Activated T-helper 2 cell treated with anti-CD3 and anti-CD28 coated beads, Interferon-gamma antibody, Interleukin-2, Interleukin-4, amounts not matched to agents 10 μg/mL and 5 μg/mL and 100 μg/mL, durations not matched to agents 14 hours and 24 hours and 36 hours (primary cell): Measurements from ENCODE around the gene RWDD4. TPM values are rescaled to one million over a fixed set of nuclear protein-coding genes. Genes with fewer than 3 reads are reported as not detected.

ENCODE experiments used
- DNase-seq: peaks from one replicate; pipeline ENCODE4 v3.0.0; 2021; ENCODE audit warnings: low spot score
- H3K27ac Mint-ChIP-seq: one replicate; pipeline ENCODE4 v1.8.0; 2021; ENCODE audit warnings: mixed read lengths
- H3K27me3 Mint-ChIP-seq: one replicate; pipeline ENCODE4 v1.8.0; 2021; ENCODE audit warnings: low read depth, mixed read lengths
- H3K36me3 Mint-ChIP-seq: one replicate; pipeline ENCODE4 v1.8.0; 2021; ENCODE audit warnings: low read depth, mixed read lengths
- H3K4me1 Mint-ChIP-seq: one replicate; pipeline ENCODE4 v1.8.0; 2021; ENCODE audit warnings: low read depth, mixed read lengths
- H3K4me3 Mint-ChIP-seq: one replicate; pipeline ENCODE4 v1.8.0; 2021; ENCODE audit warnings: low read depth, mild to moderate bottlenecking, moderate library complexity, mixed read lengths
- H3K9me3 Mint-ChIP-seq: one replicate; pipeline ENCODE4 v1.8.0; 2021; ENCODE audit warnings: mixed read lengths
- intact Hi-C: fragments of 100-400 bp; cut with micrococcal nuclease; formaldehyde crosslinking; loops from one replicate; pipeline ENCODE4 v1.15.1; 2023
- total RNA-seq: library from RNA; stranded (reverse); gene quantifications from 2 replicates; pipeline ENCODE4 v1.2.3, GENCODE V29; 2022

RWDD4 gene
- 26.3 and 27.6 TPM in 2 replicates for total RNA-seq

DNA sequence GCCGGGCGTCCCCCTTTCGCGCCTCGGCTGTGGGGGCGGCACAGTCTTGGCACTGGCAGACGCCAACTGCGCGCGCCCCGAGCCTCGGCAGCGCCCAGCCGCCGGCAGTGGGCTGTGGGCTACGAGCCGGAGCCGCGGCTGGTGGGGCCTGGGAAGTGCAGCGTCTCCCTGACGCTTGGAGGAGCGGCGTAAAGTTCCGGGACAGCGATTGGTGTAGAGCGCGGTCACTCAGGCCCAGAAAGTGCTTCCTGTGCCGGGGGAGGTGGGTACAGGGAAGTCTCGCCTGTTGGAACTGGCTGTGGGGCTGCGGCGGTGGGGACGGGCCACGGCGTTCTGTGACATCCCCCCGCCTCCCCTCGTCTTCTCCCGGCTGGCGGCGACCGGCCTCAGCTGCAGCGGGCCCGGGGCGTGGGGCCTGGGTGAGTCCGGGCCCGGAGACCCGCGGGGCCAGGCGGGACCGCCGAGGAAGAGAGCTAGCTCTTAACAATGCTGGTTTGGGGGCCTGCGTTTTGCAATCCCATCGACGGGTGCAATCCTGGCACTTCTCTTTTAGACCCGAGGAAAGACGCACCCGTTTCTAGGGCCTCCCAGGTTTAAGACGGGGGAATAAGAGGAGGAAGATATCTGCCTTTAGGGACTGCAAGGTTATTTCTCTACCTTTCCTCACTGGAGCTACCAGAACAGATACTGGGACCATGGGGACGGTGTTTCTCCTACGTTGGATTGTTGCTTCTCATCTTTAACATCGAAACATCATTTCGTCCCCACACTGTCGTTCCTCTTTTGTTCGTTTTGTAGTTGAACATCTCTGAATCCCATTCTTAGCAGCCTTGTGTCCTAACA lies at the start of gene RWDD4, which contains the start of gene TRAPPC11:
RWDD4 (minus strand) TSS at position 157 of the 843 bp plus-strand sequence. CDS start 233 bp downstream, outside the sequence.
TRAPPC11 (plus strand) TSS at position 265 of the 843 bp plus-strand sequence. CDS start 4,575 bp downstream, outside the sequence.
- peak within 1 kb of the TSS; percentile 93 for H3K4me3 Mint-ChIP-seq
- DNase-seq, result peak; percentile 95
- H3K4me1 Mint-ChIP-seq, result peaks cover 22% of the 10 kb centered on the region
- H3K9me3 Mint-ChIP-seq, result no peaks in the 10 kb centered on the region
- H3K36me3 Mint-ChIP-seq, result peaks cover 26% of the 10 kb centered on the region
- H3K27me3 Mint-ChIP-seq, result no peaks in the 10 kb centered on the region
- intact Hi-C loops, result loop anchor here (1.0 to 5.0 kb wide), 4 partner anchors 63 to 742 kb away; partner anchors contain the start of genes CDKN2AIP and DCTD
- peak within 1 kb of the TSS; percentile 96 for H3K27ac Mint-ChIP-seq

GRCh38 chr4:183702492-183702891 lies 43.5 kb upstream of the RWDD4 start:
- no peaks in the 10 kb centered on the region for H3K9me3 Mint-ChIP-seq
- no peak for DNase-seq
- H3K27ac Mint-ChIP-seq, result no peak overlapping the region
- intact Hi-C loops, result no loop called here
- H3K4me3 Mint-ChIP-seq, result no peak overlapping the region
- H3K4me1 Mint-ChIP-seq, result no peaks in the 10 kb centered on the region
- H3K36me3 Mint-ChIP-seq, result peaks cover 74% of the 10 kb centered on the region
- H3K27me3 Mint-ChIP-seq, result no peaks in the 10 kb centered on the region

GRCh38 chr4:183700407-183700806 lies 41.4 kb upstream of the RWDD4 start:
- Mint-ChIP-seq H3K36me3 (peaks cover 75% of the 10 kb centered on the region), H3K27me3 (no peaks in the 10 kb centered on the region), H3K9me3 (no peaks in the 10 kb centered on the region), H3K27ac (no peak overlapping the region), H3K4me1 (no peaks in the 10 kb centered on the region), H3K4me3 (no peak overlapping the region)
- intact Hi-C loops, result no loop called here
- no peak for DNase-seq

DNA sequence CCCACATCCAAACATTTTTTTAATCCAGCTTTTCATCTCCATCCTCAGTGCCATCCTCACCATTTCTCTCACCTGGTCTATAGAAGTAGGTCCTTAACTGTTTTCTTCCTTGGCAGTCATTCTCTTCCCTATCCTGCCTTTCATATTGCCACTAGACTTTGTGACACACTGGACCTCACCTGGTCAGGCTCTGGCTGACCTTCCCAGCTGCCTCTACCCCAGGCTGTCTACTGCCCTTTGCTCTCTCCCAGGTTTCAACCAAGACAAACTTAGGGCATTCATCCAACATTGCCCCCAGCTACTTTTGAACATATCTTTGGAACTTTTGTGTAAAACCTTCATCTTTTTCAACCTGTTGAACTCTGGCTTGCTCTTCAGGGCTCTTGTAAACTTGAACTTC lies 39.9 kb upstream of the RWDD4 start:
- peaks cover 74% of the 10 kb centered on the region for H3K36me3 Mint-ChIP-seq
- no peak overlapping the region for H3K4me3 Mint-ChIP-seq
- H3K4me1 Mint-ChIP-seq, result no peaks in the 10 kb centered on the region
- no peak overlapping the region for H3K27ac Mint-ChIP-seq
- DNase-seq, result no peak
- no peaks in the 10 kb centered on the region for H3K27me3 Mint-ChIP-seq
- intact Hi-C loops, result no loop called here
- no peaks in the 10 kb centered on the region for H3K9me3 Mint-ChIP-seq

DNA sequence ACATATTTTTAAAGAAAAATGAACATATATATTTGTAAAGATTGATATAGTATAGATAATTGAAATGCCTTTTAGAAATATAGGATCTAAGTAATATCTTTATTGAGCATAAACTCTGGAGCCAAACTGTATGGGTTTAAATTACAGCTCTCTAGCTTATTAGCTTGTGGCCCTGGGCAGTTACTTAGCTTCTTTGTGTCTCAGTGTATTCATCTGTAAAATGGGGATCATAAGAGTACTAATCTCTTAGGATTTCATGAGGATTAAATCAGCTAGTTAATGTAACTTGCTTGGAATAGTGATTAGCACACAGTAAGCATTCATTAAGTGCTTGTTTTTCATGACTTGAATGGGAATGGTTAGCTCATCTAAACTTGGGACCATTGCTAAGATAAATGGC lies 32.9 kb upstream of the RWDD4 start:
- H3K36me3 Mint-ChIP-seq, result peaks cover 58% of the 10 kb centered on the region
- no peak for DNase-seq
- H3K9me3 Mint-ChIP-seq, result no peaks in the 10 kb centered on the region
- H3K27ac Mint-ChIP-seq, result no peak overlapping the region
- intact Hi-C loops, result no loop called here
- no peaks in the 10 kb centered on the region for H3K4me1 Mint-ChIP-seq
- H3K27me3 Mint-ChIP-seq, result no peaks in the 10 kb centered on the region
- H3K4me3 Mint-ChIP-seq, result no peak overlapping the region

DNA sequence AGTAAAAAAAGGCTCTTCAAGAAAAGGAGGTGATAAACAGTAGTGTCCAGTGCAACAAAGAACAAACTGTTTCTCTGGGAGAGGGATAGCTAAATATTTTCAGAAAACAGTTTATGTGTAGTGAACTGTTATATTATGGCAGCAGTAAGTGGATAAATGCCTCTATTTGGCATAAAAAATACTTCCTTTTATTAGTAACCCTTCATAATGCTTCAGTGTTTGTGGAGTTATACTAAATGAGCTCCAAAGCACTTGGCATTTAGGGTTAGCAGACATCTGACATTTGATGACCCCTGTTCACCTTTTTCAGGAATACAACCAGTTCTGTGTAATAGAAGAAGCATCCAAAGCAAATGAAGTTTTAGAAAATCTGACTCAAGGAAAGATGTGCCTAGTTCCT lies 32.0 kb upstream of the RWDD4 start:
- H3K4me1 Mint-ChIP-seq, result no peaks in the 10 kb centered on the region
- H3K27ac Mint-ChIP-seq, result no peak overlapping the region
- intact Hi-C loops, result no loop called here

DNA sequence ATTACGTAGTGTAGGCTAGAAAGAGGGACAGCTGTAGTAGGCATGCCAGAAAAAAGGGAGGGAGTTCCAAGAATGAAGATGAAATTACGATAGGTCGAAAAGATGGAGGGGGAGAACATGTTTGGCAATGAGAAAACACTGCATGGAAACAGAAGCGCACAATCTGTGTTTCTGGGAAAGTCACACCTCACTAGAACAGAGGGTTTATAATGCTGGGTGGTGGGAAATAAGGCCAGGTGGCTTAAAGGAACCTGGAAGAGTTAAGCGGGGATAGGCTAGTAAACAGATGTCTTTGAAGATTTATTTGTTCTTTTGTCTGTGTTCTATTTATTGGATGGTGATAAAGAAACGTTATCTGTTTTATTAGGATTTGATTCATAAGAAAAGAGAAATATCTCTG lies 29.2 kb upstream of the RWDD4 start:
- no peak for DNase-seq
- Mint-ChIP-seq H3K36me3 (peaks cover 57% of the 10 kb centered on the region), H3K4me3 (no peak overlapping the region), H3K27me3 (no peaks in the 10 kb centered on the region), H3K27ac (no peak overlapping the region), H3K9me3 (no peaks in the 10 kb centered on the region), H3K4me1 (no peaks in the 10 kb centered on the region)
- intact Hi-C loops, result no loop called here

More for the DNA sequence above, 32.0 kb upstream of the RWDD4 start:
- Mint-ChIP-seq H3K36me3 (peaks cover 57% of the 10 kb centered on the region), H3K27me3 (no peaks in the 10 kb centered on the region), H3K9me3 (no peaks in the 10 kb centered on the region), H3K4me3 (no peak overlapping the region)
- no peak for DNase-seq

GRCh38 chr4:183686461-183686860 lies 27.5 kb upstream of the RWDD4 start:
- intact Hi-C loops, result no loop called here
- DNase-seq, result no peak
- Mint-ChIP-seq H3K4me3 (no peak overlapping the region), H3K9me3 (no peaks in the 10 kb centered on the region), H3K36me3 (peaks cover 53% of the 10 kb centered on the region), H3K27me3 (no peaks in the 10 kb centered on the region), H3K4me1 (no peaks in the 10 kb centered on the region), H3K27ac (no peak overlapping the region)

GRCh38 chr4:183681119-183681518 lies 22.1 kb upstream of the RWDD4 start:
- H3K4me1 Mint-ChIP-seq, result no peaks in the 10 kb centered on the region
- intact Hi-C loops, result no loop called here

GRCh38 chr4:183675625-183676024 lies 16.6 kb upstream of the RWDD4 start:
- Mint-ChIP-seq H3K4me3 (no peak overlapping the region), H3K4me1 (no peaks in the 10 kb centered on the region), H3K36me3 (peaks cover 43% of the 10 kb centered on the region), H3K27ac (no peak overlapping the region), H3K27me3 (no peaks in the 10 kb centered on the region), H3K9me3 (no peaks in the 10 kb centered on the region)
- DNase-seq, result no peak
- intact Hi-C loops, result no loop called here

More at GRCh38 chr4:183681119-183681518, 22.1 kb upstream of the RWDD4 start:
- Mint-ChIP-seq H3K27ac (no peak overlapping the region), H3K9me3 (no peaks in the 10 kb centered on the region), H3K4me3 (no peak overlapping the region), H3K27me3 (no peaks in the 10 kb centered on the region), H3K36me3 (peaks cover 47% of the 10 kb centered on the region)
- DNase-seq, result no peak

- Mint-ChIP-seq H3K4me3 (no peak overlapping the region), H3K27me3 (no peaks in the 10 kb centered on the region), H3K36me3 (peaks cover 46% of the 10 kb centered on the region), H3K4me1 (no peaks in the 10 kb centered on the region), H3K9me3 (no peaks in the 10 kb centered on the region), H3K27ac (no peak overlapping the region)
- intact Hi-C loops, result no loop called here
- DNase-seq, result no peak
These were observed 15.2 kb upstream of the RWDD4 start for GRCh38 chr4:183674153-183674552.

GRCh38 chr4:183670960-183671555 lies 12.1 kb upstream of the RWDD4 start:
- H3K27me3 Mint-ChIP-seq, result no peaks in the 10 kb centered on the region

DNA sequence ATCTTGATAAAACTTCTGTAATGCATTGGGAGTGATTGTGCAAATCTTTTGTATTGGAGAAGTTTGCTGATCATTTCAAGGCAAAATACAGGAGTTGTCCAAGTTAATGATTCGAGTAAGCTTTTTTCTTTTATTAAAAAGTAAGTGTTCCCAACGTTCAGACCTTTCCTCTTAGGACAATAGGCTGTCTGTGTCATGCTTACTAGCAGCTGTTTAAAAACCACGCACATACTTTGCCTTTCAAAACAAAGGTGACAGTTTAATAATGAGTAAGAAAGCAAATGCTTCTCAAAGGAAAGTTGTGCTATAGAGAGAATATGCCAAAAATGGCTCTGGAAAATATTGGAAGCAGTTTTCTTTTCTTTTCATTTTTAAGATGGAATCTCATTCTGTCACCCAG lies 11.3 kb upstream of the RWDD4 start:
- Mint-ChIP-seq H3K9me3 (no peaks in the 10 kb centered on the region), H3K27ac (no peak overlapping the region), H3K36me3 (peaks cover 52% of the 10 kb centered on the region), H3K4me1 (peaks cover 2% of the 10 kb centered on the region), H3K4me3 (no peak overlapping the region), H3K27me3 (no peaks in the 10 kb centered on the region)
- intact Hi-C loops, result no loop called here
- no peak for DNase-seq

More at GRCh38 chr4:183670960-183671555, 12.1 kb upstream of the RWDD4 start:
- Mint-ChIP-seq H3K27ac (no peak overlapping the region), H3K4me1 (no peaks in the 10 kb centered on the region), H3K36me3 (peaks cover 50% of the 10 kb centered on the region), H3K4me3 (no peak overlapping the region), H3K9me3 (no peaks in the 10 kb centered on the region)
- DNase-seq, result no peak
- intact Hi-C loops, result no loop called here
